Measurements from ENCODE around the gene MT1F.

DNA sequence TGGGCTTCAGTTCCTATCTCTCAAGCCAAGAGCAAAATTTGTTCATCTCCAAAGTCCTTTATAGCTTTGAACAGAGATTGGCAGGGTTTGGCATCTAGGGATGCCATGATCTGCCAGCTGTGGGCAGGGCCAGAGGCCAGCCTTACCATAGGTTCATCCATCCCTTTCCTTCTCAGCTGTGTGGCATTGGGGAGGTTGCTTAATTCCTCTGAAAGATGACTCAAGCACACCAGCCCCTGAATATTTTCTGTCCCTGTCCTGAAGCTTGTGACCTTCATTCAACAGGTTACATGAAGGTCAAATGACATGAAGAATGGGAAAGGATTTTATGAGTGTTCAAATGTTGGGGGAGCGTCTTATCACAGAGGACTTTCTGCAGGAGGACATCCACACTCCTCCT, 6.7 kb downstream of the MT1F start:
- TF ChIP-seq, protein P1, sequence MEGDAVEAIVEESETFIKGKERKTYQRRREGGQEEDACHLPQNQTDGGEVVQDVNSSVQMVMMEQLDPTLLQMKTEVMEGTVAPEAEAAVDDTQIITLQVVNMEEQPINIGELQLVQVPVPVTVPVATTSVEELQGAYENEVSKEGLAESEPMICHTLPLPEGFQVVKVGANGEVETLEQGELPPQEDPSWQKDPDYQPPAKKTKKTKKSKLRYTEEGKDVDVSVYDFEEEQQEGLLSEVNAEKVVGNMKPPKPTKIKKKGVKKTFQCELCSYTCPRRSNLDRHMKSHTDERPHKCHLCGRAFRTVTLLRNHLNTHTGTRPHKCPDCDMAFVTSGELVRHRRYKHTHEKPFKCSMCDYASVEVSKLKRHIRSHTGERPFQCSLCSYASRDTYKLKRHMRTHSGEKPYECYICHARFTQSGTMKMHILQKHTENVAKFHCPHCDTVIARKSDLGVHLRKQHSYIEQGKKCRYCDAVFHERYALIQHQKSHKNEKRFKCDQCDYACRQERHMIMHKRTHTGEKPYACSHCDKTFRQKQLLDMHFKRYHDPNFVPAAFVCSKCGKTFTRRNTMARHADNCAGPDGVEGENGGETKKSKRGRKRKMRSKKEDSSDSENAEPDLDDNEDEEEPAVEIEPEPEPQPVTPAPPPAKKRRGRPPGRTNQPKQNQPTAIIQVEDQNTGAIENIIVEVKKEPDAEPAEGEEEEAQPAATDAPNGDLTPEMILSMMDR (IDR thresholded peaks at IDR 0.05 in 2 of 3, conservative IDR thresholded peaks at IDR 0.05 in 1 of 3; ENCODE audit: borderline replicate concordance in 1 of 3, insufficient read depth in 1 of 3, low read depth in 2 of 3, low read length in 2 of 3) = no peak
- TF ChIP-seq ZNF274 (IDR thresholded peaks at IDR 0.05; ENCODE audit: low read depth, low read length) (no peak), ZFX (IDR thresholded peaks at IDR 0.05) (no peak), YY1 (IDR thresholded peaks at IDR 0.05; ENCODE audit: extremely low read depth, insufficient replicate concordance, low read depth, low read length) (no peak)
- TF ChIP-seq, protein P2, sequence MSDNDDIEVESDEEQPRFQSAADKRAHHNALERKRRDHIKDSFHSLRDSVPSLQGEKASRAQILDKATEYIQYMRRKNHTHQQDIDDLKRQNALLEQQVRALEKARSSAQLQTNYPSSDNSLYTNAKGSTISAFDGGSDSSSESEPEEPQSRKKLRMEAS (IDR thresholded peaks at IDR 0.05) = no peak

All from HCT116 (cell line).